ENCODE data around the gene SEC14L5.

- TF ChIP-seq, protein P1, sequence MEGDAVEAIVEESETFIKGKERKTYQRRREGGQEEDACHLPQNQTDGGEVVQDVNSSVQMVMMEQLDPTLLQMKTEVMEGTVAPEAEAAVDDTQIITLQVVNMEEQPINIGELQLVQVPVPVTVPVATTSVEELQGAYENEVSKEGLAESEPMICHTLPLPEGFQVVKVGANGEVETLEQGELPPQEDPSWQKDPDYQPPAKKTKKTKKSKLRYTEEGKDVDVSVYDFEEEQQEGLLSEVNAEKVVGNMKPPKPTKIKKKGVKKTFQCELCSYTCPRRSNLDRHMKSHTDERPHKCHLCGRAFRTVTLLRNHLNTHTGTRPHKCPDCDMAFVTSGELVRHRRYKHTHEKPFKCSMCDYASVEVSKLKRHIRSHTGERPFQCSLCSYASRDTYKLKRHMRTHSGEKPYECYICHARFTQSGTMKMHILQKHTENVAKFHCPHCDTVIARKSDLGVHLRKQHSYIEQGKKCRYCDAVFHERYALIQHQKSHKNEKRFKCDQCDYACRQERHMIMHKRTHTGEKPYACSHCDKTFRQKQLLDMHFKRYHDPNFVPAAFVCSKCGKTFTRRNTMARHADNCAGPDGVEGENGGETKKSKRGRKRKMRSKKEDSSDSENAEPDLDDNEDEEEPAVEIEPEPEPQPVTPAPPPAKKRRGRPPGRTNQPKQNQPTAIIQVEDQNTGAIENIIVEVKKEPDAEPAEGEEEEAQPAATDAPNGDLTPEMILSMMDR (IDR thresholded peaks at IDR 0.05; ENCODE audit: low read length): no peak
- no peak for TF ChIP-seq EZH2phosphoT487 (IDR thresholded peaks at IDR 0.05; ENCODE audit: low read length)
- TF ChIP-seq EZH2 (optimal IDR thresholded peaks at IDR 0.05; ENCODE audit: low read depth, low read length): no peak
Observed at GRCh38 chr16:4976611-4977145, 18.5 kb downstream of the SEC14L5 start.

Data from MM.1S (cell line).